Measurements from ENCODE around the gene KIAA0930. TPM values are rescaled to one million over a fixed set of nuclear protein-coding genes. Genes with fewer than 3 reads are reported as not detected.

The KIAA0930 gene
- total and polyA plus RNA-seq, 2 experiments from 2014 or later: 15.0 to 78.6 TPM

- ATAC-seq (no peak), DNase-seq (ENCODE audit: low spot score) (no peak)
- no peaks in the 10 kb centered on the region for H3K9me3 Mint-ChIP-seq
- no peaks in the 10 kb centered on the region; the same call in 1 of the 2 replicates for H3F3A ChIP-seq (replicated peaks; ENCODE audit: low read depth)
- peaks cover 8% of the 10 kb centered on the region for H4K20me1 ChIP-seq (replicated peaks; ENCODE audit: insufficient read depth)
- no peak overlapping the region for H3K27ac Mint-ChIP-seq
- no peak overlapping the region for H3K4me3 ChIP-seq
- peaks cover 7% of the 10 kb centered on the region; the same call in 2 of the 3 replicates for H3K36me3 Mint-ChIP-seq (ENCODE audit: low read depth)
- H2AFZ ChIP-seq: no peak overlapping the region
- H3K36me3 ChIP-seq (ENCODE audit: insufficient read depth): no peaks in the 10 kb centered on the region
- H3K27ac ChIP-seq (ENCODE audit: low read depth): no peak overlapping the region
- H3K9me2 ChIP-seq (ENCODE audit: insufficient read depth): no peaks in the 10 kb centered on the region
- H3K27me3 Mint-ChIP-seq (ENCODE audit: insufficient read depth, low read depth, poor library complexity): peaks cover 12% of the 10 kb centered on the region
- peaks cover 10% of the 10 kb centered on the region for H3K4me1 ChIP-seq (ENCODE audit: insufficient read depth)
- peaks cover 32% of the 10 kb centered on the region for H3K4me1 Mint-ChIP-seq
- H3K27me3 ChIP-seq (ENCODE audit: insufficient read depth): no peaks in the 10 kb centered on the region
- no peak overlapping the region for H3K4me2 ChIP-seq
- H3K79me2 ChIP-seq (replicated peaks; ENCODE audit: insufficient read depth): peaks cover 24% of the 10 kb centered on the region
- H3K4me3 Mint-ChIP-seq: no peak overlapping the region
- TF ChIP-seq ZNF114 (CRISPR knock-in tag; IDR thresholded peaks at IDR 0.05) (no peak), JUNB (IDR thresholded peaks at IDR 0.05; ENCODE audit: unreplicated experiment) (no peak), STAT1 (IDR thresholded peaks at IDR 0.05; ENCODE audit: unreplicated experiment) (no peak), NANOG (IDR thresholded peaks at IDR 0.05; ENCODE audit: borderline replicate concordance) (no peak), CREB1 (CRISPR knock-in tag; IDR thresholded peaks at IDR 0.05; ENCODE audit: low read depth) (no peak), POLR2AphosphoS5 (IDR thresholded peaks at IDR 0.05; ENCODE audit: low read depth) (no peak), ETS1 (IDR thresholded peaks at IDR 0.05) (no peak), CTCF (conservative IDR thresholded peaks at IDR 0.05; ENCODE audit: low read depth in 2 of 2) (no peak), EZH2phosphoT487 (IDR thresholded peaks at IDR 0.05; ENCODE audit: unreplicated experiment) (no peak), ZNF462 (CRISPR knock-in tag; IDR thresholded peaks at IDR 0.05) (no peak), REST (IDR thresholded peaks at IDR 0.05; ENCODE audit: unreplicated experiment) (no peak), EZH2 (IDR thresholded peaks at IDR 0.05; ENCODE audit: low read depth, unreplicated experiment) (no peak), ZNF331 (CRISPR knock-in tag; IDR thresholded peaks at IDR 0.05; ENCODE audit: low read depth) (no peak)
Measured at GRCh38 chr22:45210991-45211390, 29.7 kb downstream of the KIAA0930 start.

All from GM23338 (cell line).